GM04504 (cell line): ENCODE measurements around the gene EMSY.
"Not testable (repeated sequence)": the region's sequence is repeated elsewhere in the genome, so short reads cannot be mapped to it uniquely, and the experiment has no call there.

Source experiments
- DNase-seq: peaks from one replicate; pipeline ENCODE4 v3.0.0-alpha.2; 2012; ENCODE audit warnings: low read depth

The EMSY gene

GRCh38 chr11:76574406-76574805, 129.6 kb downstream of the EMSY start:
- no peak for DNase-seq

- no peak for DNase-seq
Measured at GRCh38 chr11:76574879-76575278, 130.1 kb downstream of the EMSY start.

GRCh38 chr11:76577226-76577920, 132.6 kb downstream of the EMSY start:
- no peak for DNase-seq

- DNase-seq = no peak
Measured at GRCh38 chr11:76577921-76578653, 133.3 kb downstream of the EMSY start.

- DNase-seq = no peak
Measured at GRCh38 chr11:76578654-76579055, 133.8 kb downstream of the EMSY start.

GRCh38 chr11:76579056-76579751, 134.4 kb downstream of the EMSY start:
- DNase-seq = no peak

- no peak for DNase-seq
Measured at GRCh38 chr11:76579752-76580151, 134.9 kb downstream of the EMSY start.

GRCh38 chr11:76582471-76582870, 137.7 kb downstream of the EMSY start:
- DNase-seq = not testable (repeated sequence)

- DNase-seq = no peak
Measured at GRCh38 chr11:76587820-76588454, 143.1 kb downstream of the EMSY start.

GRCh38 chr11:76588455-76589325, 143.9 kb downstream of the EMSY start:
- no peak for DNase-seq

GRCh38 chr11:76589477-76589876, 144.7 kb downstream of the EMSY start:
- DNase-seq = no peak

- DNase-seq = no peak
Measured at GRCh38 chr11:76589964-76590950, 145.4 kb downstream of the EMSY start.

GRCh38 chr11:76591416-76591815, 146.6 kb downstream of the EMSY start:
- no peak for DNase-seq

GRCh38 chr11:76592025-76592914, 147.5 kb downstream of the EMSY start:
- DNase-seq = no peak

GRCh38 chr11:76592961-76593360, 148.1 kb downstream of the EMSY start:
- no peak for DNase-seq

GRCh38 chr11:76595091-76595490, 150.3 kb downstream of the EMSY start:
- DNase-seq = not testable (repeated sequence)

- no peak for DNase-seq
Measured at GRCh38 chr11:76596652-76597051, 151.8 kb downstream of the EMSY start.

GRCh38 chr11:76597533-76598425, 153.0 kb downstream of the EMSY start:
- no peak for DNase-seq
